Cardiac muscle cell (in vitro differentiated cells and primary cell): ENCODE data around the gene MCM8. TPM values are rescaled to one million over a fixed set of nuclear protein-coding genes. Genes with fewer than 3 reads are reported as not detected.

ENCODE experiments used
- DNase-seq, 2 donors: peaks; one replicate each; pipeline versions ENCODE4 v3.0.0 to v3.0.0-alpha.2; 2010 to 2017; ENCODE audit warnings: low read depth in 1 of 2, low spot score in 1 of 2
- H3K27ac ChIP-seq: fragments of 200-600 bp; sonication (generic); 2 replicates; pipeline ENCODE4 v1.5.1; 2016
- H3K27me3 ChIP-seq: fragments of 200-600 bp; sonication (generic); 2 replicates; pipeline ENCODE4 v1.6.0; 2016; ENCODE audit warnings: control low read depth
- H3K36me3 ChIP-seq: fragments of 200-600 bp; sonication (generic); 2 replicates; pipeline ENCODE4 v1.5.1; 2016; ENCODE audit warnings: control low read depth
- H3K4me1 ChIP-seq: fragments of 200-600 bp; sonication (generic); 2 replicates; pipeline ENCODE4 v1.8.1; 2017; ENCODE audit warnings: low read depth, mild to moderate bottlenecking, mixed run types
- H3K4me3 ChIP-seq: fragments of 200-600 bp; sonication (generic); 2 replicates; pipeline ENCODE4 v1.5.1; 2016; ENCODE audit warnings: mild to moderate bottlenecking
- H3K9me3 ChIP-seq: fragments of 200-600 bp; sonication (generic); 2 replicates; pipeline ENCODE4 v1.5.1; 2017; ENCODE audit warnings: low read depth, mild to moderate bottlenecking, control low read depth
- CTCF ChIP-seq: IDR thresholded peaks from 2 replicates; pipeline ENCODE4 v1.5.1; 2012; ENCODE audit warnings: low read depth, mild to moderate bottlenecking, low read length
- polyA plus RNA-seq: library from polyadenylated mRNA; unstranded; fragments of >200 nt; fragmentation: Nextera tagmentation; extraction: Ambion mirVana; gene quantifications from 2 replicates; pipeline ENCODE4 v1.2.1, GENCODE V29; 2016
- total RNA-seq: library from RNA; depleted of rRNA; stranded (reverse); fragments of >200 nt; gene quantifications from 2 replicates; pipeline ENCODE4 v1.2.3, GENCODE V29; 2016

Gene MCM8
- total and polyA plus RNA-seq, 2 experiments from 2014 or later: 1.5 to 9.4 TPM

DNA sequence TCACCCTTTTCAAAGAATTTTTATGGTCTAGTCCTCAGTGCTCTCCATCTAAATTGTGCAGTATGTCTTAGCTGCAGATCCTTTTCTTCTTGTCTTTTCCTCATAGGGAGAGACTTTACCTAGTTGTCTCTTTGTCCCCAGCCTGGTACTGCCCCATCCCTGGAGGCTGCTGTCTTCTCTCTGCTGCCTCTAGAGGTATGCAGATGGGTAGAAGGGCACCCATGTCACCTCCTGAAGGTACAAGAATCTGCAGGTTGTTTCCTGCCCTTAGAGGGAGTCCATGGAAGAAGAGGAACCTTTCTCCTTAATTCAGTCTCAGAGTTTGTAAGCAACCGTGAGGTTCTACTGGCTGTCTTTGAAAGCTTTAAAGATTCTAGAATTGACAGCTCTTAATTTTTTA is 39.1 kb downstream of the MCM8 start:
- no peaks in the 10 kb centered on the region for H3K27me3 ChIP-seq
- no peaks in the 10 kb centered on the region for H3K4me1 ChIP-seq
- H3K4me3 ChIP-seq: no peak overlapping the region
- no peaks in the 10 kb centered on the region for H3K9me3 ChIP-seq
- DNase-seq: no peak
- peaks cover 10% of the 10 kb centered on the region for H3K36me3 ChIP-seq
- no peak for TF ChIP-seq CTCF
- H3K27ac ChIP-seq: no peak overlapping the region

- DNase-seq: no peak
- Histone ChIP-seq H3K36me3 (peaks cover 10% of the 10 kb centered on the region), H3K9me3 (no peaks in the 10 kb centered on the region), H3K27ac (no peak overlapping the region), H3K4me1 (no peaks in the 10 kb centered on the region), H3K27me3 (no peaks in the 10 kb centered on the region), H3K4me3 (no peak overlapping the region)
- TF ChIP-seq CTCF: no peak
These were observed 40.5 kb downstream of the MCM8 start for GRCh38 chr20:5990946-5991345.

- no peak overlapping the region for H3K27ac ChIP-seq
- no peak for DNase-seq
These were observed 41.4 kb downstream of the MCM8 start for GRCh38 chr20:5991623-5992441.

DNA sequence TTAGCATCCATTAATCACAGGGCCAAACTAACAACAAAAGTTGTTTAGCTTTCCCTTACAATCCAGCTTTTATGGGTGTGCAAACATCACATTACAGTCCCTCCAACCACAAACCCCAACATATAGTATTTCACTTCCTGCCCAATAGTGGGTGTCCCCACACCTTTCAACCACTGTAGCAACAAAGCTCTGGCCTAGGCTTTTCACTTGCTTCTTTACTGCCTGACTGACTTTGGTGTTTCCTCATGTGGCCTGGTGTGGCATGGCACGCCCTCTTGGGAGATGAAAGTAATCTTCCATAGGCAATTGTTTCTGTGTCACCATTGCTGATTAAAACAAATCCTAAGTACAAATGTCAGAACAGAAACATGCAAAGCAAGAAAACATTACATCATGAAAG is 46.3 kb downstream of the MCM8 start:
- Histone ChIP-seq H3K27ac (no peak overlapping the region), H3K9me3 (no peaks in the 10 kb centered on the region), H3K4me1 (no peaks in the 10 kb centered on the region), H3K27me3 (no peaks in the 10 kb centered on the region), H3K36me3 (no peaks in the 10 kb centered on the region), H3K4me3 (no peak overlapping the region)
- no peak for TF ChIP-seq CTCF
- no peak for DNase-seq

More at GRCh38 chr20:5991623-5992441, 41.4 kb downstream of the MCM8 start:
- H3K4me1 ChIP-seq: no peaks in the 10 kb centered on the region
- no peak overlapping the region for H3K4me3 ChIP-seq
- no peaks in the 10 kb centered on the region for H3K27me3 ChIP-seq
- H3K9me3 ChIP-seq: no peaks in the 10 kb centered on the region
- no peak for TF ChIP-seq CTCF
- peaks cover 10% of the 10 kb centered on the region for H3K36me3 ChIP-seq

DNA sequence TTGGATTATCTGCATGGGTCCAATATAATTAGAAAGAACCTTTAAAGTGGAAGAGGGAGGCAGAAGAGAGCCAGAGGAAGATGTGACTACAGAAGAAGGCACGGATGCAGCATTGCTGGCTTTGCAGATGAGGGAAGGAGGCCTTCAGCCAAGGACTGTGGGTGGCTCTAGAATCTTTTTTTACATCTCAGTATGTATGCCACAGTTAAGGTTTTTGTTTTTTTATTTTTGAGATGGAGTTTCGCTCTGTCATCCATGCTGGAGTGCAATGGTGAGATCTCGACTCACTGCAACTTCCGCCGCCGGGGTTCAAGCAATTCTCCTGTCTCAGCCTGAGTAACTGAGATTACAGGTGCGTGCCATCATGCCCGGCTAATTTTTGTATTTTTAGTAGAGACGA is 49.3 kb downstream of the MCM8 start:
- H3K9me3 ChIP-seq: no peaks in the 10 kb centered on the region
- no peak overlapping the region for H3K27ac ChIP-seq
- DNase-seq: no peak
- no peaks in the 10 kb centered on the region for H3K36me3 ChIP-seq
- no peak overlapping the region for H3K4me3 ChIP-seq
- no peak for TF ChIP-seq CTCF
- H3K27me3 ChIP-seq: no peaks in the 10 kb centered on the region
- H3K4me1 ChIP-seq: no peaks in the 10 kb centered on the region
